CD8-positive, alpha-beta memory T cell (primary cell): Measurements from ENCODE around the gene PKIB. TPM values are rescaled to one million over a fixed set of nuclear protein-coding genes. Genes with fewer than 3 reads are reported as not detected.

Experiments
- CTCF ChIA-PET: fragments of 350-600 bp; sonication (Branson Sonifier 250); formaldehyde crosslinking; loops from one replicate; lab custom pipeline; 2021; ENCODE audit warnings: antibody characterized with exemption; lab: Charles Lee
- POLR2A ChIA-PET: fragments of 350-600 bp; sonication (Branson Sonifier 250); formaldehyde crosslinking; loops from one replicate; lab custom pipeline; 2021; ENCODE audit warnings: antibody characterized with exemption; lab: Charles Lee
- DNase-seq, 5 donors: peaks; one replicate each; pipeline versions ENCODE4 v3.0.0 to v3.0.0-alpha.2; 2020 to 2022; ENCODE audit warnings: mixed read lengths in 1 of 5
- H3K27ac ChIP-seq: one replicate; pipeline ENCODE4 v1.7.0; 2013; ENCODE audit warnings: low read depth, mild to moderate bottlenecking, low read length, moderate library complexity
- H3K27me3 ChIP-seq: 2 replicates; pipeline ENCODE4 v1.7.0; 2013; ENCODE audit warnings: low read length, mild to moderate bottlenecking; ENCODE audit not compliant: insufficient read depth, poor library complexity, severe bottlenecking
- H3K36me3 ChIP-seq: 2 replicates; pipeline ENCODE4 v1.7.0; 2013; ENCODE audit warnings: mild to moderate bottlenecking, low read length, moderate library complexity; ENCODE audit not compliant: insufficient read depth
- H3K4me1 ChIP-seq: 2 replicates; pipeline ENCODE4 v1.7.0; 2013; ENCODE audit warnings: mild to moderate bottlenecking, low read length, moderate library complexity; ENCODE audit not compliant: insufficient read depth
- H3K4me3 ChIP-seq: 2 replicates; pipeline ENCODE4 v1.7.0; 2013; ENCODE audit warnings: mild to moderate bottlenecking, low read length
- H3K9me3 ChIP-seq: 2 replicates; pipeline ENCODE4 v1.7.0; 2013; ENCODE audit warnings: mild to moderate bottlenecking, low read length
- H3K27ac Mint-ChIP-seq, 8 donors: one replicate each; pipeline ENCODE4 v1.8.0; 2020 to 2021; ENCODE audit warnings: mixed read lengths in 8 of 8, mild to moderate bottlenecking in 6 of 8, inconsistent platforms in 3 of 8, moderate library complexity in 3 of 8
- H3K27me3 Mint-ChIP-seq, 2 donors: one replicate each; pipeline ENCODE4 v1.8.0; 2020 to 2021; ENCODE audit warnings: mixed read lengths in 2 of 2, mild to moderate bottlenecking in 1 of 2, moderate library complexity in 1 of 2
- H3K36me3 Mint-ChIP-seq, 3 donors: one replicate each; pipeline ENCODE4 v1.8.0; 2020 to 2021; ENCODE audit warnings: mixed read lengths in 3 of 3, inconsistent platforms in 1 of 3, mild to moderate bottlenecking in 1 of 3
- H3K4me1 Mint-ChIP-seq, 3 donors: one replicate each; pipeline ENCODE4 v1.8.0; 2020 to 2021; ENCODE audit warnings: mixed read lengths in 3 of 3, inconsistent platforms in 1 of 3, mild to moderate bottlenecking in 1 of 3
- H3K4me3 Mint-ChIP-seq, 7 donors: one replicate each; pipeline ENCODE4 v1.8.0; 2020 to 2021; ENCODE audit warnings: mixed read lengths in 7 of 7, mild to moderate bottlenecking in 6 of 7, moderate library complexity in 4 of 7, inconsistent platforms in 2 of 7
- H3K9me3 Mint-ChIP-seq, 5 donors: one replicate each; pipeline ENCODE4 v1.8.0; 2020 to 2022; ENCODE audit warnings: mixed read lengths in 5 of 5, mild to moderate bottlenecking in 3 of 5, moderate library complexity in 2 of 5, inconsistent platforms in 1 of 5
- polyA plus RNA-seq: library from polyadenylated mRNA; unstranded; fragments of 300-500 nt; fragmentation: Illumina TruSeq; gene quantifications from one replicate; pipeline ENCODE4 v1.2.3, GENCODE V29; 2021
- total RNA-seq, 2 experiments: library from RNA; stranded (reverse); gene quantifications; one replicate each; pipeline ENCODE4 v1.2.3, GENCODE V29; 2021

Gene PKIB
- total and polyA plus RNA-seq, 3 experiments from 2014 or later: 0.26 to 0.98 TPM; not detected in 1

- no peak overlapping the region for H3K27ac Mint-ChIP-seq
- no peaks in the 10 kb centered on the region for H3K27me3 ChIP-seq
- no peaks in the 10 kb centered on the region for H3K36me3 ChIP-seq
- H3K9me3 ChIP-seq: no peaks in the 10 kb centered on the region
- ChIA-PET CTCF (no interaction called here), POLR2A (no interaction called here)
- H3K9me3 Mint-ChIP-seq: no peaks in the 10 kb centered on the region
- no peaks in the 10 kb centered on the region for H3K4me1 ChIP-seq
- no peak overlapping the region for H3K4me3 Mint-ChIP-seq
- no peak overlapping the region for H3K4me3 ChIP-seq
- H3K27ac ChIP-seq: no peak overlapping the region
- DNase-seq: no peak
- H3K4me1 Mint-ChIP-seq: no peaks in the 10 kb centered on the region
- no peaks in the 10 kb centered on the region for H3K36me3 Mint-ChIP-seq
- no peaks in the 10 kb centered on the region for H3K27me3 Mint-ChIP-seq
Observed at GRCh38 chr6:122653094-122653493, 42.9 kb downstream of the PKIB start.

GRCh38 chr6:122654012-122654411 is 43.8 kb downstream of the PKIB start:
- no peak overlapping the region for H3K4me3 ChIP-seq
- Mint-ChIP-seq H3K36me3 (no peaks in the 10 kb centered on the region), H3K9me3 (no peaks in the 10 kb centered on the region), H3K27me3 (no peaks in the 10 kb centered on the region), H3K4me3 (no peak overlapping the region), H3K27ac (no peak overlapping the region), H3K4me1 (no peaks in the 10 kb centered on the region)
- no peaks in the 10 kb centered on the region for H3K9me3 ChIP-seq
- DNase-seq: no peak
- H3K36me3 ChIP-seq: no peaks in the 10 kb centered on the region
- no peak overlapping the region for H3K27ac ChIP-seq
- ChIA-PET POLR2A (no interaction called here), CTCF (no interaction called here)
- no peaks in the 10 kb centered on the region for H3K4me1 ChIP-seq
- H3K27me3 ChIP-seq: no peaks in the 10 kb centered on the region

- Histone ChIP-seq H3K27ac (no peak overlapping the region), H3K4me3 (no peak overlapping the region), H3K27me3 (no peaks in the 10 kb centered on the region), H3K4me1 (no peaks in the 10 kb centered on the region), H3K9me3 (no peaks in the 10 kb centered on the region), H3K36me3 (no peaks in the 10 kb centered on the region)
- ChIA-PET CTCF (no interaction called here), POLR2A (no interaction called here)
- H3K27me3 Mint-ChIP-seq: no peaks in the 10 kb centered on the region
- peaks cover 0 to 5% (median 0%) of the 10 kb centered on the region in 5 donors for H3K9me3 Mint-ChIP-seq
- no peak overlapping the region for H3K4me3 Mint-ChIP-seq
- no peaks in the 10 kb centered on the region for H3K4me1 Mint-ChIP-seq
- H3K27ac Mint-ChIP-seq: no peak overlapping the region
- DNase-seq: no peak
- H3K36me3 Mint-ChIP-seq: no peaks in the 10 kb centered on the region
Observed at GRCh38 chr6:122657601-122658000, 47.4 kb downstream of the PKIB start.

- Histone ChIP-seq H3K4me1 (no peaks in the 10 kb centered on the region), H3K27ac (no peak overlapping the region), H3K9me3 (no peaks in the 10 kb centered on the region), H3K36me3 (no peaks in the 10 kb centered on the region), H3K4me3 (no peak overlapping the region), H3K27me3 (no peaks in the 10 kb centered on the region)
- ChIA-PET POLR2A (no interaction called here), CTCF (no interaction called here)
- H3K4me1 Mint-ChIP-seq: no peaks in the 10 kb centered on the region
- DNase-seq: no peak
- H3K4me3 Mint-ChIP-seq: no peak overlapping the region
- no peaks in the 10 kb centered on the region for H3K36me3 Mint-ChIP-seq
- peaks cover 0 to 5% (median 0%) of the 10 kb centered on the region in 5 donors for H3K9me3 Mint-ChIP-seq
- no peak overlapping the region for H3K27ac Mint-ChIP-seq
- H3K27me3 Mint-ChIP-seq: peaks cover 0 to 4% of the 10 kb centered on the region in 2 donors
Observed at GRCh38 chr6:122660296-122660695, 50.1 kb downstream of the PKIB start.

- Histone ChIP-seq H3K4me3 (no peak overlapping the region), H3K9me3 (no peaks in the 10 kb centered on the region), H3K27ac (no peak overlapping the region), H3K36me3 (no peaks in the 10 kb centered on the region), H3K27me3 (no peaks in the 10 kb centered on the region), H3K4me1 (no peaks in the 10 kb centered on the region)
- CTCF ChIA-PET: no interaction called here
- Mint-ChIP-seq H3K9me3 (peaks cover 0 to 5% (median 0%) of the 10 kb centered on the region in 5 donors), H3K4me3 (no peak overlapping the region), H3K27ac (no peak overlapping the region), H3K27me3 (peaks cover 0 to 8% of the 10 kb centered on the region in 2 donors), H3K4me1 (no peaks in the 10 kb centered on the region), H3K36me3 (no peaks in the 10 kb centered on the region)
- DNase-seq: no peak
- POLR2A ChIA-PET: no interaction called here
Observed at GRCh38 chr6:122663981-122664380, 53.8 kb downstream of the PKIB start.

GRCh38 chr6:122665929-122666328 is 55.7 kb downstream of the PKIB start:
- Mint-ChIP-seq H3K4me3 (no peak overlapping the region), H3K27ac (no peak overlapping the region), H3K36me3 (no peaks in the 10 kb centered on the region)

GRCh38 chr6:122666418-122666817 is 56.2 kb downstream of the PKIB start:
- Histone ChIP-seq H3K4me1 (no peaks in the 10 kb centered on the region), H3K27ac (no peak overlapping the region), H3K9me3 (no peaks in the 10 kb centered on the region), H3K27me3 (no peaks in the 10 kb centered on the region), H3K4me3 (no peak overlapping the region), H3K36me3 (no peaks in the 10 kb centered on the region)
- Mint-ChIP-seq H3K36me3 (no peaks in the 10 kb centered on the region), H3K27ac (no peak overlapping the region), H3K4me1 (no peaks in the 10 kb centered on the region), H3K9me3 (no peaks in the 10 kb centered on the region), H3K4me3 (no peak overlapping the region), H3K27me3 (peaks cover 4 to 8% of the 10 kb centered on the region in 2 donors)
- DNase-seq: no peak
- ChIA-PET CTCF (no interaction called here), POLR2A (no interaction called here)

More at GRCh38 chr6:122665929-122666328, 55.7 kb downstream of the PKIB start:
- Mint-ChIP-seq H3K9me3 (no peaks in the 10 kb centered on the region), H3K4me1 (no peaks in the 10 kb centered on the region), H3K27me3 (peaks cover 4 to 8% of the 10 kb centered on the region in 2 donors)
- Histone ChIP-seq H3K9me3 (no peaks in the 10 kb centered on the region), H3K4me1 (no peaks in the 10 kb centered on the region), H3K27me3 (no peaks in the 10 kb centered on the region), H3K36me3 (no peaks in the 10 kb centered on the region), H3K27ac (no peak overlapping the region), H3K4me3 (no peak overlapping the region)
- ChIA-PET CTCF (no interaction called here), POLR2A (no interaction called here)
- no peak for DNase-seq

GRCh38 chr6:122669418-122669817 is 59.2 kb downstream of the PKIB start:
- Histone ChIP-seq H3K4me3 (no peak overlapping the region), H3K4me1 (no peaks in the 10 kb centered on the region), H3K36me3 (no peaks in the 10 kb centered on the region), H3K27ac (no peak overlapping the region), H3K9me3 (no peaks in the 10 kb centered on the region), H3K27me3 (no peaks in the 10 kb centered on the region)
- POLR2A ChIA-PET: no interaction called here
- H3K4me1 Mint-ChIP-seq: no peaks in the 10 kb centered on the region
- CTCF ChIA-PET: no interaction called here
- H3K27me3 Mint-ChIP-seq: peaks cover 4% of the 10 kb centered on the region in 2 donors
- H3K9me3 Mint-ChIP-seq: peaks cover 0 to 2% (median 0%) of the 10 kb centered on the region in 5 donors
- H3K36me3 Mint-ChIP-seq: no peaks in the 10 kb centered on the region
- H3K27ac Mint-ChIP-seq: no peak overlapping the region
- no peak for DNase-seq
- no peak overlapping the region for H3K4me3 Mint-ChIP-seq

- no peaks in the 10 kb centered on the region for H3K9me3 ChIP-seq
- peaks cover 4% of the 10 kb centered on the region in 2 donors for H3K27me3 Mint-ChIP-seq
- no peak for DNase-seq
- no peak overlapping the region for H3K4me3 ChIP-seq
- no peaks in the 10 kb centered on the region for H3K4me1 ChIP-seq
- H3K36me3 ChIP-seq: no peaks in the 10 kb centered on the region
- ChIA-PET POLR2A (no interaction called here), CTCF (no interaction called here)
- H3K4me1 Mint-ChIP-seq: no peaks in the 10 kb centered on the region
- no peak overlapping the region for H3K27ac Mint-ChIP-seq
- H3K9me3 Mint-ChIP-seq: peaks cover 0 to 2% (median 0%) of the 10 kb centered on the region in 5 donors
- no peaks in the 10 kb centered on the region for H3K36me3 Mint-ChIP-seq
- H3K4me3 Mint-ChIP-seq: no peak overlapping the region
- H3K27me3 ChIP-seq: no peaks in the 10 kb centered on the region
- H3K27ac ChIP-seq: no peak overlapping the region
Observed at GRCh38 chr6:122669868-122670267, 59.7 kb downstream of the PKIB start.
